GM18505 (cell line): ENCODE data around the gene DPH2.

Experiments
- ATAC-seq: cut with Tn5 transposase; IDR thresholded peaks from one replicate; pipeline ENCODE4 v1.9.1; 2021; ENCODE audit not compliant: unreplicated experiment
- POLR2A ChIP-seq: IDR thresholded peaks from 4 replicates; pipeline ENCODE4 v1.6.1; 2011; ENCODE audit warnings: borderline replicate concordance; ENCODE audit not compliant: insufficient read depth, insufficient read length; ENCODE audit errors: extremely low read depth

DPH2 gene

GRCh38 chr1:43965316-43965715, 4.5 kb upstream of the DPH2 start:
- no peak for TF ChIP-seq POLR2A

GRCh38 chr1:43968348-43968948, 1.4 kb upstream of the DPH2 start:
- no peak for TF ChIP-seq POLR2A
- no peak for ATAC-seq

More at GRCh38 chr1:43965316-43965715, 4.5 kb upstream of the DPH2 start:
- no peak for ATAC-seq

GRCh38 chr1:43969416-43969745, 429 bp upstream of the DPH2 start:
- ATAC-seq = no peak
- no peak for TF ChIP-seq POLR2A

- no peak for TF ChIP-seq POLR2A
- no peak for ATAC-seq
Observed at GRCh38 chr1:43970502-43970901, 692 bp downstream of the DPH2 start.

GRCh38 chr1:43970911-43971310, 1.1 kb downstream of the DPH2 start:
- ATAC-seq = no peak
- no peak for TF ChIP-seq POLR2A

GRCh38 chr1:43971336-43971980, 1.6 kb downstream of the DPH2 start:
- no peak for ATAC-seq
- TF ChIP-seq POLR2A = no peak

- no peak for TF ChIP-seq POLR2A
- peak; percentile 0 for ATAC-seq
Observed at GRCh38 chr1:43973981-43974442, 4.2 kb downstream of the DPH2 start.

GRCh38 chr1:43974443-43975248, 4.8 kb downstream of the DPH2 start, which contains the start of gene ATP6V0B:
Gene ATP6V0B, plus strand, starts transcription at chr1:43974960. Its CDS starts 81 bp downstream, at chr1:43975041.
- TF ChIP-seq POLR2A = peak; percentile 78
- peak; percentile 66 for ATAC-seq

GRCh38 chr1:43975249-43975961, 5.6 kb downstream of the DPH2 start:
- no peak for ATAC-seq
- TF ChIP-seq POLR2A = no peak

- no peak for ATAC-seq
- TF ChIP-seq POLR2A = no peak
Observed at GRCh38 chr1:43976045-43976444, 6.2 kb downstream of the DPH2 start.

GRCh38 chr1:43976890-43977289, 7.1 kb downstream of the DPH2 start:
- no peak for ATAC-seq
- TF ChIP-seq POLR2A = no peak

GRCh38 chr1:43977376-43978263, 7.8 kb downstream of the DPH2 start:
- no peak for TF ChIP-seq POLR2A
- ATAC-seq = no peak
